ENCODE data around the gene RGS16. TPM values are rescaled to one million over a fixed set of nuclear protein-coding genes. Genes with fewer than 3 reads are reported as not detected.

The RGS16 gene
- total and polyA plus RNA-seq, 2 donors (not counting 3 experiments of a cell fraction or from before 2014, with no cell fraction given): not detected

- Histone ChIP-seq H2AFZ (ENCODE audit: low read depth, low read length) (no peak overlapping the region), H4K20me1 (replicated peaks; ENCODE audit: control insufficient read depth, extremely low read depth, insufficient read depth, low read length) (no peaks in the 10 kb centered on the region), H3K4me3 (replicated peaks in 1 of 3; ENCODE audit: insufficient read depth in 1 of 3, low read depth in 1 of 3, low read length in 3 of 3) (no peak overlapping the region), H3K9me1 (replicated peaks; ENCODE audit: control insufficient read depth, extremely low read depth, insufficient read depth, low read length) (no peaks in the 10 kb centered on the region), H3K27ac (ENCODE audit: insufficient read depth, low read depth, low read length) (no peak overlapping the region), H3K4me1 (ENCODE audit: control insufficient read depth, extremely low read depth, insufficient read depth, low read length) (no peaks in the 10 kb centered on the region), H3K9me3 (replicated peaks; ENCODE audit: control insufficient read depth, insufficient read depth, low read length) (no peaks in the 10 kb centered on the region), H3K4me2 (ENCODE audit: insufficient read depth, low read length) (no peak overlapping the region), H3K9ac (replicated peaks; ENCODE audit: extremely low read depth, insufficient read depth, low read length) (no peak overlapping the region), H3K79me2 (ENCODE audit: control insufficient read depth, insufficient read depth, low read length) (no peaks in the 10 kb centered on the region), H3K27me3 (ENCODE audit: control insufficient read depth in 2 of 2, insufficient read depth in 2 of 2, low read length in 2 of 2) (peaks cover 9 to 17% of the 10 kb centered on the region in 2 experiments), H3K36me3 (ENCODE audit: control insufficient read depth in 2 of 2, extremely low read depth in 1 of 2, insufficient read depth in 2 of 2, low read length in 2 of 2) (no peaks in the 10 kb centered on the region)
- CTCF ChIA-PET: no interaction called here
- intact Hi-C loops (cut with micrococcal nuclease): no loop called here
- dilution Hi-C loops (cut with MboI; ENCODE audit: extremely low pct_ligation_motif_present, low sequenced_read_pairs): no loop called here
- POLR2A ChIA-PET: no interaction called here
- FAIRE-seq: no peak
- no peak for DNase-seq (ENCODE audit: low read depth, low spot score)
- no TSS peak for BruUV-seq (replicated peaks)
- no peak for TF ChIP-seq FOS (IDR thresholded peaks at IDR 0.05; ENCODE audit: borderline replicate concordance, insufficient read depth, low read length)
- TF ChIP-seq, protein P1, sequence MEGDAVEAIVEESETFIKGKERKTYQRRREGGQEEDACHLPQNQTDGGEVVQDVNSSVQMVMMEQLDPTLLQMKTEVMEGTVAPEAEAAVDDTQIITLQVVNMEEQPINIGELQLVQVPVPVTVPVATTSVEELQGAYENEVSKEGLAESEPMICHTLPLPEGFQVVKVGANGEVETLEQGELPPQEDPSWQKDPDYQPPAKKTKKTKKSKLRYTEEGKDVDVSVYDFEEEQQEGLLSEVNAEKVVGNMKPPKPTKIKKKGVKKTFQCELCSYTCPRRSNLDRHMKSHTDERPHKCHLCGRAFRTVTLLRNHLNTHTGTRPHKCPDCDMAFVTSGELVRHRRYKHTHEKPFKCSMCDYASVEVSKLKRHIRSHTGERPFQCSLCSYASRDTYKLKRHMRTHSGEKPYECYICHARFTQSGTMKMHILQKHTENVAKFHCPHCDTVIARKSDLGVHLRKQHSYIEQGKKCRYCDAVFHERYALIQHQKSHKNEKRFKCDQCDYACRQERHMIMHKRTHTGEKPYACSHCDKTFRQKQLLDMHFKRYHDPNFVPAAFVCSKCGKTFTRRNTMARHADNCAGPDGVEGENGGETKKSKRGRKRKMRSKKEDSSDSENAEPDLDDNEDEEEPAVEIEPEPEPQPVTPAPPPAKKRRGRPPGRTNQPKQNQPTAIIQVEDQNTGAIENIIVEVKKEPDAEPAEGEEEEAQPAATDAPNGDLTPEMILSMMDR (IDR thresholded peaks at IDR 0.05; ENCODE audit: extremely low read depth in 1 of 2, insufficient read depth in 1 of 2, low read depth in 1 of 2, low read length in 2 of 2): no peak
Measured at GRCh38 chr1:182622901-182623528, 18.8 kb upstream of the RGS16 start.

- no peak for FAIRE-seq
- no peak for DNase-seq (ENCODE audit: low read depth, low spot score)
- Histone ChIP-seq H3K9me1 (replicated peaks; ENCODE audit: control insufficient read depth, extremely low read depth, insufficient read depth, low read length) (no peaks in the 10 kb centered on the region), H3K27ac (ENCODE audit: insufficient read depth, low read depth, low read length) (no peak overlapping the region), H3K4me2 (ENCODE audit: insufficient read depth, low read length) (no peak overlapping the region), H3K9me3 (replicated peaks; ENCODE audit: control insufficient read depth, insufficient read depth, low read length) (no peaks in the 10 kb centered on the region), H3K9ac (replicated peaks; ENCODE audit: extremely low read depth, insufficient read depth, low read length) (no peak overlapping the region), H3K4me1 (ENCODE audit: control insufficient read depth, extremely low read depth, insufficient read depth, low read length) (no peaks in the 10 kb centered on the region), H2AFZ (ENCODE audit: low read depth, low read length) (no peak overlapping the region), H3K79me2 (ENCODE audit: control insufficient read depth, insufficient read depth, low read length) (no peaks in the 10 kb centered on the region), H4K20me1 (replicated peaks; ENCODE audit: control insufficient read depth, extremely low read depth, insufficient read depth, low read length) (no peaks in the 10 kb centered on the region), H3K4me3 (replicated peaks in 1 of 3; ENCODE audit: insufficient read depth in 1 of 3, low read depth in 1 of 3, low read length in 3 of 3) (no peak overlapping the region), H3K36me3 (ENCODE audit: control insufficient read depth in 2 of 2, extremely low read depth in 1 of 2, insufficient read depth in 2 of 2, low read length in 2 of 2) (no peaks in the 10 kb centered on the region), H3K27me3 (ENCODE audit: control insufficient read depth in 2 of 2, insufficient read depth in 2 of 2, low read length in 2 of 2) (peaks cover 17 to 28% of the 10 kb centered on the region in 2 experiments)
- intact Hi-C loops (cut with micrococcal nuclease): no loop called here
- ChIA-PET POLR2A (no interaction called here), CTCF (no interaction called here)
- dilution Hi-C loops (cut with MboI; ENCODE audit: extremely low pct_ligation_motif_present, low sequenced_read_pairs): no loop called here
- no peak for TF ChIP-seq JUN (IDR thresholded peaks at IDR 0.05; ENCODE audit: borderline replicate concordance, insufficient read depth, insufficient read length, low read depth)
- TF ChIP-seq POLR2A (IDR thresholded peaks at IDR 0.05; ENCODE audit: low read depth, low read length): no peak
- TF ChIP-seq GATA2 (IDR thresholded peaks at IDR 0.05; ENCODE audit: insufficient read depth, insufficient read length, low read depth, low read length): no peak
- TF ChIP-seq, protein P1 (IDR thresholded peaks at IDR 0.05; ENCODE audit: extremely low read depth in 1 of 2, insufficient read depth in 1 of 2, low read depth in 1 of 2, low read length in 2 of 2): no peak
- no peak for TF ChIP-seq POLR2AphosphoS5 (IDR thresholded peaks at IDR 0.05; ENCODE audit: insufficient read depth, low read depth, low read length)
- no peak for TF ChIP-seq MAX (IDR thresholded peaks at IDR 0.05; ENCODE audit: insufficient read depth, insufficient read length)
- no peak for TF ChIP-seq EZH2 (IDR thresholded peaks at IDR 0.05; ENCODE audit: borderline replicate concordance, low read depth, low read length, severe bottlenecking)
- no peak for TF ChIP-seq FOS (IDR thresholded peaks at IDR 0.05; ENCODE audit: borderline replicate concordance, insufficient read depth, low read length)
- no peak for TF ChIP-seq MYC (IDR thresholded peaks at IDR 0.05; ENCODE audit: low read depth, low read length)
- no TSS peak for BruUV-seq (replicated peaks)
Measured at GRCh38 chr1:182621906-182622305, 17.7 kb upstream of the RGS16 start.
